IMR-90 (cell line): Measurements from ENCODE around the gene EXOC6. TPM values are rescaled to one million over a fixed set of nuclear protein-coding genes. Genes with fewer than 3 reads are reported as not detected.

ENCODE experiments used
- ATAC-seq: fragments of 200-7000 bp; cut with Tn5 transposase; 2 replicates; pipeline ENCODE4 v1.9.1; 2020; ENCODE audit warnings: low read depth, mild to moderate bottlenecking, moderate library complexity
- BruUV-seq: library from RNA; stranded (reverse); fragments of 400-500 nt; replicated peaks from 2 replicates; lab custom pipeline; 2021; lab: Mats Ljungman, UMichigan
- CTCF ChIA-PET: fragments of 300-600 bp; formaldehyde crosslinking; extraction: SDS; loops from one replicate; lab custom pipeline; 2021; ENCODE audit warnings: antibody characterized with exemption; lab: Yijun Ruan, JAX
- POLR2A ChIA-PET: fragments of 300-600 bp; sonication (Branson Sonifier 250); formaldehyde crosslinking; loops from one replicate; lab custom pipeline; 2022; ENCODE audit warnings: antibody characterized with exemption; ENCODE audit not compliant: unreplicated experiment; lab: Charles Lee
- DNase-seq: peaks from one replicate; pipeline ENCODE4 v3.0.0; 2013
- H2AFZ ChIP-seq: replicated peaks from 2 replicates; pipeline ENCODE3; 2013; ENCODE audit warnings: low read length, mild to moderate bottlenecking; ENCODE audit not compliant: poor library complexity
- H2AK5ac ChIP-seq: 2 replicates; pipeline ENCODE4 v1.6.1; 2013; ENCODE audit warnings: low read depth, low read length, inconsistent platforms
- H2AK9ac ChIP-seq: replicated peaks from 2 replicates; pipeline ENCODE3; 2013; ENCODE audit warnings: mild to moderate bottlenecking, low read depth, low read length, moderate library complexity; ENCODE audit not compliant: poor library complexity
- H2BK120ac ChIP-seq: 2 replicates; pipeline ENCODE4 v1.6.1; 2013; ENCODE audit warnings: low read depth, low read length, inconsistent platforms
- H2BK15ac ChIP-seq: 3 replicates; pipeline ENCODE4 v1.6.1; 2013; ENCODE audit warnings: low read depth, low read length, inconsistent platforms
- H2BK20ac ChIP-seq: 2 replicates; pipeline ENCODE4 v1.6.1; 2013; ENCODE audit warnings: low read depth, mild to moderate bottlenecking, inconsistent platforms, low read length, moderate library complexity
- H2BK5ac ChIP-seq: 2 replicates; pipeline ENCODE4 v1.6.1; 2013; ENCODE audit warnings: mild to moderate bottlenecking, low read depth, low read length, inconsistent platforms; ENCODE audit not compliant: poor library complexity, severe bottlenecking
- H3K14ac ChIP-seq: replicated peaks from 2 replicates; pipeline ENCODE4 v1.6.1; 2013; ENCODE audit warnings: low read depth, low read length, inconsistent platforms
- H3K18ac ChIP-seq: 2 replicates; pipeline ENCODE4 v1.6.1; 2013; ENCODE audit warnings: low read depth, low read length, control low read depth
- H3K23ac ChIP-seq: 2 replicates; pipeline ENCODE4 v1.6.1; 2013; ENCODE audit warnings: low read depth, low read length, inconsistent platforms
- H3K27ac ChIP-seq: 2 replicates; pipeline ENCODE4 v1.5.1; 2013; ENCODE audit warnings: mild to moderate bottlenecking, control low read depth, low read length; ENCODE audit not compliant: insufficient read depth
- H3K27me3 ChIP-seq: 2 replicates; pipeline ENCODE4 v1.6.1; 2013; ENCODE audit warnings: low read length; ENCODE audit not compliant: control insufficient read depth, insufficient read depth
- H3K36me3 ChIP-seq: 2 replicates; pipeline ENCODE4 v1.6.1; 2013; ENCODE audit warnings: low read length, mixed read lengths; ENCODE audit not compliant: control insufficient read depth, insufficient read depth
- H3K4ac ChIP-seq: 2 replicates; pipeline ENCODE4 v1.6.1; 2013; ENCODE audit warnings: low read depth, low read length, inconsistent platforms
- H3K4me1 ChIP-seq: 2 replicates; pipeline ENCODE4 v1.6.1; 2013; ENCODE audit warnings: low read length, mixed read lengths; ENCODE audit not compliant: control insufficient read depth, insufficient read depth
- H3K4me2 ChIP-seq: 2 replicates; pipeline ENCODE4 v1.6.1; 2013; ENCODE audit warnings: low read depth, mild to moderate bottlenecking, control low read depth, low read length, moderate library complexity
- H3K4me3 ChIP-seq: 2 replicates; pipeline ENCODE4 v1.5.1; 2013; ENCODE audit warnings: low read depth, mild to moderate bottlenecking, control low read depth, low read length, moderate library complexity; ENCODE audit not compliant: insufficient read depth
- H3K56ac ChIP-seq: 2 replicates; pipeline ENCODE4 v1.6.1; 2013; ENCODE audit warnings: low read length, inconsistent platforms; ENCODE audit not compliant: insufficient read depth; ENCODE audit errors: extremely low read depth
- H3K79me1 ChIP-seq, 2 experiments: 2 replicates each; pipeline ENCODE4 v1.6.1; 2013; ENCODE audit warnings: low read length in 2 of 2, inconsistent platforms in 1 of 2, low read depth in 1 of 2
- H3K9ac ChIP-seq: 2 replicates; pipeline ENCODE4 v1.6.1; 2013; ENCODE audit warnings: low read depth, low read length, control low read depth
- H3K9me1 ChIP-seq: 2 replicates; pipeline ENCODE4 v1.6.1; 2013; ENCODE audit warnings: low read length, inconsistent platforms; ENCODE audit not compliant: insufficient read depth
- H3K9me3 ChIP-seq: 2 replicates; pipeline ENCODE4 v1.6.1; 2013; ENCODE audit warnings: low read length; ENCODE audit not compliant: control insufficient read depth, insufficient read depth
- H4K20me1 ChIP-seq: 2 replicates; pipeline ENCODE4 v1.6.1; 2013; ENCODE audit warnings: low read length, inconsistent platforms; ENCODE audit not compliant: insufficient read depth
- H4K5ac ChIP-seq: 2 replicates; pipeline ENCODE4 v1.6.1; 2013; ENCODE audit warnings: mild to moderate bottlenecking, low read depth, low read length, control low read depth
- H4K8ac ChIP-seq, 2 experiments: 2 replicates each; pipeline ENCODE4 v1.6.1; 2013; ENCODE audit warnings: low read depth in 2 of 2, low read length in 2 of 2, control low read depth in 1 of 2, inconsistent platforms in 1 of 2
- H4K91ac ChIP-seq: 2 replicates; pipeline ENCODE4 v1.6.1; 2013; ENCODE audit warnings: low read depth, low read length, inconsistent platforms; ENCODE audit not compliant: insufficient read depth
- BHLHE40 ChIP-seq: fragments of 150-350 bp; IDR thresholded peaks from 2 replicates; pipeline ENCODE4 v1.6.1; 2016; ENCODE audit warnings: mild to moderate bottlenecking, low read depth, low read length
- CEBPB ChIP-seq: IDR thresholded peaks from 2 replicates; pipeline ENCODE4 v1.6.1; 2012; ENCODE audit warnings: low read depth, low read length, improper control_type of control experiment
- MAFK ChIP-seq: IDR thresholded peaks from 2 replicates; pipeline ENCODE4 v1.6.1; 2012; ENCODE audit warnings: low read depth, low read length, improper control_type of control experiment
- MXI1 ChIP-seq: IDR thresholded peaks from 2 replicates; pipeline ENCODE4 v1.6.1; 2012; ENCODE audit warnings: low read depth, mild to moderate bottlenecking, low read length, moderate library complexity, borderline replicate concordance
- POLR2A ChIP-seq: IDR thresholded peaks from 2 replicates; pipeline ENCODE4 v1.6.1; 2012; ENCODE audit warnings: mild to moderate bottlenecking, low read depth, low read length
- RCOR1 ChIP-seq: IDR thresholded peaks from 2 replicates; pipeline ENCODE4 v1.6.1; 2012; ENCODE audit warnings: mild to moderate bottlenecking, low read length, improper control_type of control experiment; ENCODE audit not compliant: insufficient replicate concordance
- WGBS, 2 experiments: methylation state at CpG; one replicate each; pipeline versions ENCODE4 v1.1.5 to v1.1.7; 2013; ENCODE audit warnings: missing lambda C conversion rate in 2 of 2; ENCODE audit not compliant: insufficient read length in 1 of 2; ENCODE audit errors: extremely low coverage in 2 of 2; 5-methylcytosine and 5-hydroxymethylcytosine counted together
- dilution Hi-C: fragments of 300-500 bp; cut with HindIII; formaldehyde crosslinking; loops from one replicate; pipeline ENCODE4 v1.14.3; 2018; ENCODE audit warnings: low sequenced_read_pairs; ENCODE audit not compliant: unreplicated experiment
- in situ Hi-C: fragments of 300-500 bp; cut with MboI; formaldehyde crosslinking; loops from 3 replicates; pipeline ENCODE4 v1.14.3; 2019; ENCODE audit warnings: low sequenced_read_pairs, inconsistent platforms, mixed read lengths
- intact Hi-C: fragments of 100-400 bp; cut with micrococcal nuclease; formaldehyde crosslinking; loops from 2 replicates; pipeline ENCODE4 v1.10.0; 2022
- polyA plus RNA-seq, 3 experiments: library from polyadenylated mRNA; depleted of rRNA; stranded (reverse); fragments of >200 nt; gene quantifications; 2 replicates each; pipeline ENCODE4 v1.2.3, GENCODE V29; 2012; ENCODE audit warnings: low replicate concordance in 1 of 3
- total RNA-seq: library from RNA; depleted of rRNA; stranded (reverse); fragments of >200 nt; gene quantifications from 2 replicates; pipeline ENCODE4 v1.2.3, GENCODE V29; 2012
- TF ChIP-seq, protein P1 (sequence below): conservative IDR thresholded peaks from 2 replicates; pipeline ENCODE4 v1.5.1; 2012; ENCODE audit warnings: mild to moderate bottlenecking, low read depth, low read length, improper control_type of control experiment

EXOC6 gene
- total and polyA plus RNA-seq, 2 of the 4 experiments (the other 2 are of a cell fraction), result 4.5 to 11.5 TPM

- no peak overlapping the region for H2AK9ac ChIP-seq
- H3K9ac ChIP-seq, result no peak overlapping the region
- no peak overlapping the region for H2BK5ac ChIP-seq
- peaks cover 9% of the 10 kb centered on the region for H3K27me3 ChIP-seq
- no peak overlapping the region for H2BK15ac ChIP-seq
- ChIA-PET POLR2A (no interaction called here), CTCF (no interaction called here)
- H2AK5ac ChIP-seq, result no peak overlapping the region
- no peak overlapping the region for H3K4me2 ChIP-seq
- dilution Hi-C loops (no loop called here), intact Hi-C loops (no loop called here), in situ Hi-C loops (no loop called here)
- WGBS, 2 experiments, result no CpG with 5 or more reads among the region's 5 CpGs
- no peak overlapping the region for H3K23ac ChIP-seq
- DNase-seq, result no peak
- no peak overlapping the region for H3K56ac ChIP-seq
- no peak overlapping the region for H4K5ac ChIP-seq
- H3K4me1 ChIP-seq, result no peaks in the 10 kb centered on the region
- no peak overlapping the region for H2AFZ ChIP-seq
- no peak overlapping the region for H3K4ac ChIP-seq
- TF ChIP-seq MAFK (no peak), MXI1 (no peak), POLR2A (no peak), BHLHE40 (no peak), RCOR1 (no peak), CEBPB (no peak)
- TF ChIP-seq, protein P1, sequence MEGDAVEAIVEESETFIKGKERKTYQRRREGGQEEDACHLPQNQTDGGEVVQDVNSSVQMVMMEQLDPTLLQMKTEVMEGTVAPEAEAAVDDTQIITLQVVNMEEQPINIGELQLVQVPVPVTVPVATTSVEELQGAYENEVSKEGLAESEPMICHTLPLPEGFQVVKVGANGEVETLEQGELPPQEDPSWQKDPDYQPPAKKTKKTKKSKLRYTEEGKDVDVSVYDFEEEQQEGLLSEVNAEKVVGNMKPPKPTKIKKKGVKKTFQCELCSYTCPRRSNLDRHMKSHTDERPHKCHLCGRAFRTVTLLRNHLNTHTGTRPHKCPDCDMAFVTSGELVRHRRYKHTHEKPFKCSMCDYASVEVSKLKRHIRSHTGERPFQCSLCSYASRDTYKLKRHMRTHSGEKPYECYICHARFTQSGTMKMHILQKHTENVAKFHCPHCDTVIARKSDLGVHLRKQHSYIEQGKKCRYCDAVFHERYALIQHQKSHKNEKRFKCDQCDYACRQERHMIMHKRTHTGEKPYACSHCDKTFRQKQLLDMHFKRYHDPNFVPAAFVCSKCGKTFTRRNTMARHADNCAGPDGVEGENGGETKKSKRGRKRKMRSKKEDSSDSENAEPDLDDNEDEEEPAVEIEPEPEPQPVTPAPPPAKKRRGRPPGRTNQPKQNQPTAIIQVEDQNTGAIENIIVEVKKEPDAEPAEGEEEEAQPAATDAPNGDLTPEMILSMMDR, result no peak
- no peak overlapping the region for H3K4me3 ChIP-seq
- no peak overlapping the region for H3K27ac ChIP-seq
- ATAC-seq, result no peak
- H3K79me1 ChIP-seq, result no peaks in the 10 kb centered on the region
- H3K9me3 ChIP-seq, result no peaks in the 10 kb centered on the region
- no peaks in the 10 kb centered on the region for H4K20me1 ChIP-seq
- H3K36me3 ChIP-seq, result no peaks in the 10 kb centered on the region
- H4K91ac ChIP-seq, result no peak overlapping the region
- H3K18ac ChIP-seq, result no peak overlapping the region
- no peak overlapping the region for H2BK120ac ChIP-seq
- H3K14ac ChIP-seq, result no peak overlapping the region
- BruUV-seq, result no TSS peak
- no peaks in the 10 kb centered on the region; the same call in 1 of the 2 replicates for H3K9me1 ChIP-seq
- H4K8ac ChIP-seq, result no peak overlapping the region
- H2BK20ac ChIP-seq, result no peak overlapping the region
Measured at GRCh38 chr10:93096901-93097300, 248.6 kb downstream of the EXOC6 start.
